ENCODE data around the gene MARCHF10.

MARCHF10 gene

DNA sequence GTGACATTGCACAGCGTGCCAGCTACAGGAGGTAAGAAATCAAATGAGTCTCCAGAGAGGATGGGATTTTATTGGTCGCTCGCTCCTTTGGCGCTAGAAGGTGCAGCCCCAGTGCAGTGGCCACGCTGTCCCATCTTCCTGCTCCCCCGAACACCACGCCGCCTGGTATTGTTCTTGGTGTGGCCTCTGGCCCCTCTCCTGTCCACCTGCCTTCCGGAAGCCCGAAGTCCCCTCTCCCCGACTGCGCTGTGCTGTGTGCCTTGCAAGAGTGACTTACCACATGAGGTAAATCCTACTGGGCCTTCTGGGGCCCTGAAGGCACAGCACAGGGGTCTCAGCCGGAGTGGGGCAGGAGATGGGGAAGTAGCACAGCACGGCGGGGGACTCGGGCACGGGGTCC, 58.2 kb downstream of the MARCHF10 start:
- no peak overlapping the region for H2BK15ac ChIP-seq (ENCODE audit: low read depth, poor library complexity, severe bottlenecking)
- no peak overlapping the region for H3K4me3 ChIP-seq (ENCODE audit: insufficient read depth in 1 of 2, low read depth in 1 of 2, low read length in 2 of 2)
- H4K91ac ChIP-seq (ENCODE audit: low read length): no peak overlapping the region
- no peaks in the 10 kb centered on the region for H3K9me3 ChIP-seq (ENCODE audit: control insufficient read depth, low read length)
- H3K4me1 ChIP-seq (ENCODE audit: control insufficient read depth, insufficient read depth, low read depth, low read length): peaks cover 7% of the 10 kb centered on the region
- peaks cover 0 to 39% of the 10 kb centered on the region in 2 experiments for H3K27me3 ChIP-seq (ENCODE audit: control insufficient read depth in 1 of 2, insufficient read depth in 1 of 2, low read length in 2 of 2)
- H2BK12ac ChIP-seq (ENCODE audit: low read length in 2 of 2): no peak overlapping the region
- H3K79me1 ChIP-seq (replicated peaks; ENCODE audit: low read length, poor library complexity, severe bottlenecking): no peaks in the 10 kb centered on the region
- H2BK5ac ChIP-seq (ENCODE audit: low read depth, low read length, poor library complexity, severe bottlenecking): no peak overlapping the region
- H2AFZ ChIP-seq (ENCODE audit: low read depth, low read length): no peak overlapping the region
- no peak overlapping the region for H4K8ac ChIP-seq (ENCODE audit: low read length)
- H2BK120ac ChIP-seq (ENCODE audit: low read depth, low read length): no peak overlapping the region
- H3K23ac ChIP-seq (ENCODE audit: low read length in 2 of 2): no peak overlapping the region
- no peak overlapping the region for H2AK5ac ChIP-seq (ENCODE audit: low read length, severe bottlenecking)
- no peak for DNase-seq
- no peak overlapping the region for H3K9ac ChIP-seq (ENCODE audit: low read length)
- H3K14ac ChIP-seq (ENCODE audit: low read length in 2 of 2): no peak overlapping the region
- 96% methylated on average over 17 of the region's 17 CpGs for WGBS
- H3K18ac ChIP-seq (ENCODE audit: low read depth in 1 of 2, low read length in 2 of 2): no peak overlapping the region
- no peak overlapping the region for H3K4me2 ChIP-seq (ENCODE audit: low read length, poor library complexity, severe bottlenecking)
- no peak overlapping the region for H3K27ac ChIP-seq (ENCODE audit: low read length, poor library complexity, severe bottlenecking)
- H3K4ac ChIP-seq (ENCODE audit: low read depth in 1 of 2, low read length in 2 of 2): no peak overlapping the region
- H3K36me3 ChIP-seq (ENCODE audit: control insufficient read depth in 1 of 2, insufficient read depth in 2 of 2, low read depth in 1 of 2, low read length in 2 of 2): no peaks in the 10 kb centered on the region

- Histone ChIP-seq H3K79me1 (replicated peaks; ENCODE audit: low read length, poor library complexity, severe bottlenecking) (no peaks in the 10 kb centered on the region), H3K23ac (ENCODE audit: low read length in 2 of 2) (no peak overlapping the region), H4K91ac (ENCODE audit: low read length) (no peak overlapping the region), H2BK15ac (ENCODE audit: low read depth, poor library complexity, severe bottlenecking) (no peak overlapping the region), H3K18ac (ENCODE audit: low read depth in 1 of 2, low read length in 2 of 2) (no peak overlapping the region), H3K14ac (ENCODE audit: low read length in 2 of 2) (no peak overlapping the region), H3K36me3 (ENCODE audit: control insufficient read depth in 1 of 2, insufficient read depth in 2 of 2, low read depth in 1 of 2, low read length in 2 of 2) (no peaks in the 10 kb centered on the region), H4K8ac (ENCODE audit: low read length) (no peak overlapping the region), H3K27ac (ENCODE audit: low read length, poor library complexity, severe bottlenecking) (no peak overlapping the region), H3K4me3 (ENCODE audit: insufficient read depth in 1 of 2, low read depth in 1 of 2, low read length in 2 of 2) (no peak overlapping the region), H3K4me2 (ENCODE audit: low read length, poor library complexity, severe bottlenecking) (no peak overlapping the region), H2BK5ac (ENCODE audit: low read depth, low read length, poor library complexity, severe bottlenecking) (no peak overlapping the region), H3K4ac (ENCODE audit: low read depth in 1 of 2, low read length in 2 of 2) (no peak overlapping the region), H2AFZ (ENCODE audit: low read depth, low read length) (no peak overlapping the region), H3K9me3 (ENCODE audit: control insufficient read depth, low read length) (no peaks in the 10 kb centered on the region), H3K27me3 (ENCODE audit: control insufficient read depth in 1 of 2, insufficient read depth in 1 of 2, low read length in 2 of 2) (peaks cover 0 to 52% of the 10 kb centered on the region in 2 experiments), H2BK120ac (ENCODE audit: low read depth, low read length) (no peak overlapping the region), H3K9ac (ENCODE audit: low read length) (no peak overlapping the region), H3K4me1 (ENCODE audit: control insufficient read depth, insufficient read depth, low read depth, low read length) (peaks cover 7% of the 10 kb centered on the region), H2AK5ac (ENCODE audit: low read length, severe bottlenecking) (no peak overlapping the region), H2BK12ac (ENCODE audit: low read length in 2 of 2) (no peak overlapping the region)
- DNase-seq: no peak
- WGBS: 78% methylated on average over 6 of the region's 8 CpGs
Observed at GRCh38 chr17:62746941-62747340, 61.2 kb downstream of the MARCHF10 start.

DNA sequence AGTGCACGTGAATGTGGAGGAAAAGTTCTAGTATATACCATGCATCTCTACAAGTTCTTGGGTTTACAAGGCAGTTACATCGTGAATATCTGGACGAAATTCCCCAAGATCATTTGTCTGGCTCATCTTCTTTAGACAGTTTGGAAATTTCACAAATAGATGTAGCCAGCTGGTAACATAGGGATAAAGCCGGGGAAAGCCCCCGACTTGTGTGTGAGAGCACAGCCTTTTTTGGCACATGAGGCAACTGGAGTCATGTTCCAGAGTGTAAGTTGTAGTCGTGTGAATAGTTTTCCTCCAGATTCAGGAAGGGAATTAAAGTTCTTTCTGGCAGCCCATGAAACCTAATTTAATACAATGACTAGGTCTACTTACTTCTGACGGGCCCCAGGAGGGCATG, 62.3 kb downstream of the MARCHF10 start:
- no peak overlapping the region for H2AFZ ChIP-seq (ENCODE audit: low read depth, low read length)
- no peak overlapping the region for H3K4ac ChIP-seq (ENCODE audit: low read depth in 1 of 2, low read length in 2 of 2)
- no peak overlapping the region for H3K23ac ChIP-seq (ENCODE audit: low read length in 2 of 2)
- H3K27me3 ChIP-seq (ENCODE audit: control insufficient read depth in 1 of 2, insufficient read depth in 1 of 2, low read length in 2 of 2): peaks cover 0 to 48% of the 10 kb centered on the region in 2 experiments
- H2BK120ac ChIP-seq (ENCODE audit: low read depth, low read length): no peak overlapping the region
- no peak overlapping the region for H3K18ac ChIP-seq (ENCODE audit: low read depth in 1 of 2, low read length in 2 of 2)
- no peaks in the 10 kb centered on the region for H3K36me3 ChIP-seq (ENCODE audit: control insufficient read depth in 1 of 2, insufficient read depth in 2 of 2, low read depth in 1 of 2, low read length in 2 of 2)
- H2BK12ac ChIP-seq (ENCODE audit: low read length in 2 of 2): no peak overlapping the region
- H3K4me2 ChIP-seq (ENCODE audit: low read length, poor library complexity, severe bottlenecking): no peak overlapping the region
- no peak overlapping the region for H4K91ac ChIP-seq (ENCODE audit: low read length)
- 95% methylated on average over 7 of the region's 7 CpGs for WGBS
- H3K9ac ChIP-seq (ENCODE audit: low read length): no peak overlapping the region
- H3K9me3 ChIP-seq (ENCODE audit: control insufficient read depth, low read length): no peaks in the 10 kb centered on the region
- H3K4me3 ChIP-seq (ENCODE audit: insufficient read depth in 1 of 2, low read depth in 1 of 2, low read length in 2 of 2): no peak overlapping the region
- H2AK5ac ChIP-seq (ENCODE audit: low read length, severe bottlenecking): no peak overlapping the region
- H3K14ac ChIP-seq (ENCODE audit: low read length in 2 of 2): no peak overlapping the region
- DNase-seq: no peak
- peaks cover 4% of the 10 kb centered on the region for H3K4me1 ChIP-seq (ENCODE audit: control insufficient read depth, insufficient read depth, low read depth, low read length)
- H4K8ac ChIP-seq (ENCODE audit: low read length): no peak overlapping the region
- no peak overlapping the region for H2BK15ac ChIP-seq (ENCODE audit: low read depth, poor library complexity, severe bottlenecking)
- no peak overlapping the region for H2BK5ac ChIP-seq (ENCODE audit: low read depth, low read length, poor library complexity, severe bottlenecking)
- no peaks in the 10 kb centered on the region for H3K79me1 ChIP-seq (replicated peaks; ENCODE audit: low read length, poor library complexity, severe bottlenecking)
- no peak overlapping the region for H3K27ac ChIP-seq (ENCODE audit: low read length, poor library complexity, severe bottlenecking)

DNA sequence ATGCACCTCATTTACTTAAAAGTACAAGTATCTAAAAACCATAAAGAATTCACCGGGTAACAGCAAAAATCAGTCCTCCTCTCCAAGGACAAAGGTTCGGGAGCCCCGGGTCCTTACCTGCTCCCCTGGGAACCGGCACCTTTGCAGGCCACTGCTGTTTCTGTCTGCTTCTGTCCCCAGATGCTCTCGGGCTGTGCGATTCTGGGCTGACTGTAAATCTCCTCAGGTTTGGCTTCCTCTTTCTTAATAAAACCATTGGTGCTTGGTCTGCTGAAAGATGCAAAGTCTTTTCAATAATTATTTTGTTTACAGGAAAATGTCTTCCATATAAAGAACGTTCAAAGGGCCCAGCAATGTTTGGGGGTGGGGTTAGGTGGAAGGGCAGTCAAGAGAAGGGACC, 63.9 kb downstream of the MARCHF10 start:
- Histone ChIP-seq H4K91ac (ENCODE audit: low read length) (no peak overlapping the region), H3K9me3 (ENCODE audit: control insufficient read depth, low read length) (no peaks in the 10 kb centered on the region), H3K18ac (ENCODE audit: low read depth in 1 of 2, low read length in 2 of 2) (no peak overlapping the region), H3K79me1 (replicated peaks; ENCODE audit: low read length, poor library complexity, severe bottlenecking) (no peaks in the 10 kb centered on the region), H3K9ac (ENCODE audit: low read length) (no peak overlapping the region), H3K23ac (ENCODE audit: low read length in 2 of 2) (no peak overlapping the region), H2AFZ (ENCODE audit: low read depth, low read length) (no peak overlapping the region), H4K8ac (ENCODE audit: low read length) (no peak overlapping the region), H3K4me1 (ENCODE audit: control insufficient read depth, insufficient read depth, low read depth, low read length) (peaks cover 6% of the 10 kb centered on the region), H3K27me3 (ENCODE audit: control insufficient read depth in 1 of 2, insufficient read depth in 1 of 2, low read length in 2 of 2) (peaks cover 0 to 36% of the 10 kb centered on the region in 2 experiments), H3K27ac (ENCODE audit: low read length, poor library complexity, severe bottlenecking) (no peak overlapping the region), H2BK5ac (ENCODE audit: low read depth, low read length, poor library complexity, severe bottlenecking) (no peak overlapping the region), H3K4me2 (ENCODE audit: low read length, poor library complexity, severe bottlenecking) (no peak overlapping the region), H3K4me3 (ENCODE audit: insufficient read depth in 1 of 2, low read depth in 1 of 2, low read length in 2 of 2) (no peak overlapping the region), H3K14ac (ENCODE audit: low read length in 2 of 2) (no peak overlapping the region), H2AK5ac (ENCODE audit: low read length, severe bottlenecking) (no peak overlapping the region), H2BK15ac (ENCODE audit: low read depth, poor library complexity, severe bottlenecking) (no peak overlapping the region), H2BK12ac (ENCODE audit: low read length in 2 of 2) (no peak overlapping the region), H2BK120ac (ENCODE audit: low read depth, low read length) (no peak overlapping the region), H3K36me3 (ENCODE audit: control insufficient read depth in 1 of 2, insufficient read depth in 2 of 2, low read depth in 1 of 2, low read length in 2 of 2) (no peaks in the 10 kb centered on the region), H3K4ac (ENCODE audit: low read depth in 1 of 2, low read length in 2 of 2) (no peak overlapping the region)
- 85% methylated on average over 6 of the region's 7 CpGs for WGBS
- DNase-seq: no peak

Measured in mesenchymal stem cell (in vitro differentiated cells and primary cell).